ENCODE data around the gene KCNK1. TPM values are rescaled to one million over a fixed set of nuclear protein-coding genes. Genes with fewer than 3 reads are reported as not detected.

Gene KCNK1
- total RNA-seq, 4 donors from 2014 or later, result 1.2 to 2.8 (median 1.7) TPM

GRCh38 chr1:233689748-233690254 is 75.9 kb downstream of the KCNK1 start:
- Histone ChIP-seq H3K27ac (replicated peaks in 1 of 4) (no peak overlapping the region), H3K27me3 (no peaks in the 10 kb centered on the region), H3K4me1 (peaks cover 0 to 10% (median 6%) of the 10 kb centered on the region in 4 donors), H3K36me3 (no peaks in the 10 kb centered on the region), H3K4me3 (no peak overlapping the region), H3K9me3 (no peaks in the 10 kb centered on the region)
- intact Hi-C loops (cut with DNase I), result no loop called here
- no peak for DNase-seq (ENCODE audit: extremely low spot score)
- 63% methylated on average over 3 of the region's 3 CpGs for WGBS
- TF ChIP-seq POLR2AphosphoS5 (IDR thresholded peaks at IDR 0.05) (no peak), POLR2A (IDR thresholded peaks at IDR 0.05; ENCODE audit: low read depth) (no peak), CTCF (IDR thresholded peaks at IDR 0.05) (no peak), EP300 (IDR thresholded peaks at IDR 0.05) (no peak)

GRCh38 chr1:233695901-233696300 is 82.0 kb downstream of the KCNK1 start:
- peaks cover 0 to 5% (median 0%) of the 10 kb centered on the region in 4 donors for H3K27me3 ChIP-seq
- intact Hi-C loops (cut with DNase I), result no loop called here
- DNase-seq (ENCODE audit: extremely low spot score), result no peak

GRCh38 chr1:233700338-233700737 is 86.4 kb downstream of the KCNK1 start:
- Histone ChIP-seq H3K4me3 (no peak overlapping the region), H3K4me1 (peaks cover 0 to 12% (median 4%) of the 10 kb centered on the region in 4 donors), H3K27ac (replicated peaks in 1 of 4) (no peak overlapping the region), H3K27me3 (peaks cover 0 to 5% (median 0%) of the 10 kb centered on the region in 4 donors), H3K9me3 (no peaks in the 10 kb centered on the region), H3K36me3 (no peaks in the 10 kb centered on the region)
- DNase-seq (ENCODE audit: extremely low spot score), result peak; percentile 14
- TF ChIP-seq EP300 (IDR thresholded peaks at IDR 0.05) (no peak), POLR2AphosphoS5 (IDR thresholded peaks at IDR 0.05) (no peak), POLR2A (IDR thresholded peaks at IDR 0.05; ENCODE audit: low read depth) (no peak), CTCF (IDR thresholded peaks at IDR 0.05) (no peak)
- 85% methylated on average over 2 of the region's 2 CpGs for WGBS
- intact Hi-C loops (cut with DNase I), result no loop called here

More at GRCh38 chr1:233695901-233696300, 82.0 kb downstream of the KCNK1 start:
- H3K4me1 ChIP-seq, result no peaks in the 10 kb centered on the region
- no peak overlapping the region for H3K4me3 ChIP-seq
- H3K36me3 ChIP-seq, result no peaks in the 10 kb centered on the region
- H3K27ac ChIP-seq (replicated peaks in 1 of 4), result no peak overlapping the region
- no peak for TF ChIP-seq POLR2AphosphoS5 (IDR thresholded peaks at IDR 0.05)
- TF ChIP-seq CTCF (IDR thresholded peaks at IDR 0.05), result no peak
- no peak for TF ChIP-seq EP300 (IDR thresholded peaks at IDR 0.05)
- TF ChIP-seq POLR2A (IDR thresholded peaks at IDR 0.05; ENCODE audit: low read depth), result no peak
- H3K9me3 ChIP-seq, result no peaks in the 10 kb centered on the region

- intact Hi-C loops (cut with DNase I), result no loop called here
- WGBS, result 70% methylated on average over 6 of the region's 6 CpGs
- Histone ChIP-seq H3K4me1 (peaks cover 6 to 29% (median 18%) of the 10 kb centered on the region in 4 donors), H3K27me3 (no peaks in the 10 kb centered on the region), H3K4me3 (no peak overlapping the region), H3K27ac (replicated peaks in 1 of 4) (no peak overlapping the region), H3K36me3 (no peaks in the 10 kb centered on the region), H3K9me3 (no peaks in the 10 kb centered on the region)
- DNase-seq (ENCODE audit: extremely low spot score), result peak; percentile 80
- TF ChIP-seq POLR2A (IDR thresholded peaks at IDR 0.05; ENCODE audit: low read depth), result no peak
- TF ChIP-seq CTCF (IDR thresholded peaks at IDR 0.05), result no peak
- no peak for TF ChIP-seq POLR2AphosphoS5 (IDR thresholded peaks at IDR 0.05)
- no peak for TF ChIP-seq EP300 (IDR thresholded peaks at IDR 0.05)
These were observed 90.4 kb downstream of the KCNK1 start for GRCh38 chr1:233704170-233704897.
